T-helper 1 cell (primary cell): Measurements from ENCODE around the gene AHSG.

Experiments used
- DNase-seq, 5 donors: peaks; one replicate each; pipeline ENCODE4 v3.0.0-alpha.2; 2012 to 2020

AHSG gene

GRCh38 chr3:186593862-186594261, 19.0 kb upstream of the AHSG start:
- DNase-seq, result no peak

GRCh38 chr3:186594591-186595113, 18.2 kb upstream of the AHSG start:
- no peak for DNase-seq

- no peak for DNase-seq
Measured at GRCh38 chr3:186596568-186597287, 16.1 kb upstream of the AHSG start.

DNA sequence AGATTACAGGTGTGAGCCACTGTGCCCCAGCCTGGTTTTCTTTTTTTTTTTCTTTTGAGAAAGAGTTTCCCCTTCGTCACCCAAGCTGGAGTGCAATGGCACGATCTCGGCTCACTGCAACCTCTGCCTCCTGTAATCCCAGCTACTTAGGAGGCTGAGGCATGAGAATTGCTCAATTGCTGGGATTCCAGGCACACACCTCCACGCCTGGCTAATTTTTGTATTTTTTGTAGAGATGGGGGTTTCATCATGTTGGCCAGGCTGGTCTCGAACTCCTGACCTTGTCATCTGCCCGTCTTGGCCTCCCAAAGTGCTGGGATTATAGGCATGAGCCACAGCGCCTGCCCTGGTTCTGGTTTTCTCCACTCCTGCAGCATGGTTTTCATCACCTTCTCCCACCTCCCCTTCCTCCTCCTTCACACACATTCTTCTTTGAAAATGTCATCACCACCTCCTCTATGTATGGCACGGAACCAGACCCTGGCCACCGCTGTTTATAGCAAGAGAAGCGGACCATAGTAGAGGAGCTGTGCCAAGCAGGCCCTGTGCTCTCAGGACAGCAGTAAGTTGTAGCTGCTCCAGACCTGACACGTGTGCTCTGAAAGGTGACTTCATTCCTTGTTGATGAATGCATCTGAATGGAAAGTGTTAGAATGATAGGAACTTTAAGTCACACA, 14.6 kb upstream of the AHSG start:
- DNase-seq, result no peak

DNA sequence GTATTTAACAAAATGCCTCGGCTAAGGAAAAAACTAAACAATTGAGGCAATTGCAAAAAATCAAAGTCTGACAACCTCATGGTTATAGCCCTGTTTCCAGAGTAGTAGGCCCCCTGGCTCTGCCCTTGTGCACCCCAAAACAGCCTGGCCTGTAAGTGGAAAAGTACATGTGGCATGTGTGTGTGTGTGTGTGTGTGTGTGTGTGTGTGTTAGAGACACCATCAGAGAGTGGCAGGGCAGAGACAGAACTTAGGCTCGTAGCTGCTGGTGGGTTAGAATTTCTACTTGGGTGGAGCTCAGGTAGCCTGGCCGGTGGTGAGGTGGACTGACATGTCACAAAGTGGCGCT, 14.1 kb upstream of the AHSG start:
- no peak for DNase-seq

- no peak for DNase-seq
Measured at GRCh38 chr3:186599142-186599784, 13.6 kb upstream of the AHSG start.

DNA sequence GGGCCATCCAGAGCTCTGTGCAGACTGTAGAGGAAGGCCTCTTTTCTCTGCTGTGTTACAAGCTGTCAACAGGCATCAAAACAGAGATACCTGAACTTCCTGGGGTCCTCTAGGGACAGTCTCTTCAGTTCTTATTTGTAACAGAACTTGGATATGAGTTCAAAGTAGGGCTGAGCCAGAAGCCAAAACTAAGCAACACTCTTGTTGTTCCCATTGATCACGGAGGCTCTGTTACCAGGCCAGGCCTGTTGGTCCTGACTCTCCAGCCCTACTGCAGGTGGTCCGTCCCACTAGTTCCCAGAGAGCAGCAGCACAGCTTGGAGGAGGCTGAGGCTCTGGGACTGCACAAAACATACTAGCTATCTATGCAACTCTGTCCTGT, 13.1 kb upstream of the AHSG start:
- DNase-seq, result no peak

GRCh38 chr3:186600896-186601295, 12.0 kb upstream of the AHSG start:
- no peak for DNase-seq

- no peak for DNase-seq
Measured at GRCh38 chr3:186603159-186603558, 9.7 kb upstream of the AHSG start.

DNA sequence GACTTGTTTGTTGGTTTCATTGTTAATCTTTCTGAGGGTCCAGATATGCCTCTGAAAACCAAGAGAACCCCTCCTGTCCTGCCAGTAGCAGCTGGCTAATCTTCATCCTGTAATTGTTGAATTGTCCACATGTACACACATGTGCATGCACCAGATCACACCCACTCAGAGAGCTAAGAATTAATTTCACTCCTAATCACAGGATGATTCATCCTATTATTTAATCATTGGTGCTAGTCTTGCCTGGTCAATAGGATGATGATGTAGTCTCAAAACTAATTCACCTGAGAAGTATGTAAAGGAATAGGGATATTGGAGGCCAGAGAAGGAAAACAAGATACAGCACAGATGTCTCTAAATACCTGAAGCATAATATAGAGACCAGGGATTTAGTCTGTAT, 7.8 kb upstream of the AHSG start:
- DNase-seq, result no peak

GRCh38 chr3:186605561-186606545, 7.0 kb upstream of the AHSG start:
- DNase-seq, result no peak

- DNase-seq, result no peak
Measured at GRCh38 chr3:186608624-186609215, 4.1 kb upstream of the AHSG start.

GRCh38 chr3:186609247-186609868, 3.5 kb upstream of the AHSG start:
- no peak for DNase-seq

GRCh38 chr3:186612065-186612464, 795 bp upstream of the AHSG start:
- no peak for DNase-seq

DNA sequence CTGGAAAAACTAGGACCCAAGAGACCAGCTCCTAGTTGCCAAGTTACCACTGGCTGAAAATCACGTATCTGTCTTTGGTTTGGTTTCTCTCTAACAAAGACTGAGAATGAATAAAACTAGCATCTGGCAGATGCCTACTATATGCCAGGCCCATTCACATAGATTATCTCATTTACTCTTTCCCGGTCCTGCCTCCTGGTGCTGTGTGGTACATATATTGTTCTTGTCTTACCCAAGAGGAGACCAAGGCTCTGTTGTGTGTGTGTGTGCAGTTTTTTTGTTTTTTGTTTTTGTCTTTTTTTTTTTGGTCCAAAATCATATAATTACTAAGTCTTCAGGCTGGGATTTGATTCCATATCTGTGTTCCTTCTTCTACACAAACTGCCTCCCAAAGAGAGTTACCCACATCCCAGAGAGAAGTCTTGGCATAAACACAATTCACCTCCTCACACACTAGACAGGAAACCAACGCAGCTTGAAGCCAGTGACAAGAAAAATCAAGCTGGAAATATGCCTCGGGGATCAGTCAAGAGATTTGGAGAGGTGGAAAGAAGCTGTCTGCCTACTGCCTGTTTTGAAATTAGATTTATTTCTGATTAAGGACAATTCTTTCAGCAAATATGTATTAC, 891 bp downstream of the AHSG start:
- no peak for DNase-seq

- DNase-seq, result no peak
Measured at GRCh38 chr3:186614266-186614596, 1.4 kb downstream of the AHSG start.

GRCh38 chr3:186614597-186615483, 2.0 kb downstream of the AHSG start:
- peak; percentile 24 to 68 (median 51) for DNase-seq

- no peak for DNase-seq
Measured at GRCh38 chr3:186616299-186616617, 3.4 kb downstream of the AHSG start.

DNA sequence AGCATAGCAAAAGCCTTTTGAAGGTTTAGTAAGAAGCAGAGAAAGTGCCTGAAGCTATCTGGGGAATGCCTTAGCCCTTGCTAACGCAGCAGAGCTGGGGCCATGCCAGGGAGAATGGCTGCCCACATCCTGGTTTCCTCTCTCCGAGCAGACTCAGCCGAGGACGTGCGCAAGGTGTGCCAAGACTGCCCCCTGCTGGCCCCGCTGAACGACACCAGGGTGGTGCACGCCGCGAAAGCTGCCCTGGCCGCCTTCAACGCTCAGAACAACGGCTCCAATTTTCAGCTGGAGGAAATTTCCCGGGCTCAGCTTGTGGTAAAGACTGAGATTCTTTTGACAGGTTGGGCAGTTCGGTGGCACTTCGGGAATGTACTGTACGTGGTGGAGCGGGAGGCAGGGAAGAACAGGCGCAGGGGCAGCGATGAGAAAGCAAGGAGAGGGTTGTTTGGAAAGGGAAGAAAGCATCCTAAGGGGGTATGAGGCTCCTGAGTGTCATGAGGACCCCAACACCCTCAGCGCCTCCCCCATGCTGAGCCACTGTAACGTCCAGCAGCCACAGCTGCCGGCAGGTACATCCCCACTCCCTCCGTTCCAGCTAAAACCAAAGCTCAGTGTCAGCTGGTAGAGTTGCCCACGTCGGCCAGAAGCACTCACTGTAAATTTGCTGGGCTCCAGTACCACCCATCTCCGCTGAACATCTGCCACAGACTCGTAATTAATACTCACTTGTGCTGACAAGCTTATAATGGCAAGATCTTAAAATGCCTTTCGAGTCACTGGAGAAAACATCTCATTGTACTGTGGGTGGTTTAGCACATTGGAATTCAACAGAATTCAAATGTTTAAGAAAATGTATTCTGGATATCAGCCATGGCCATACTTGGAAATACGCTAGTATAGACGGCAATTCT, 4.4 kb downstream of the AHSG start:
- DNase-seq, result peak; percentile 72 to 87 (median 80)
